OCI-LY7 (cell line): ENCODE results near the gene TCERG1L. TPM values are rescaled to one million over a fixed set of nuclear protein-coding genes. Genes with fewer than 3 reads are reported as not detected.
"Not testable (repeated sequence)": the region's sequence is repeated elsewhere in the genome, so short reads cannot be mapped to it uniquely, and the experiment has no call there.

ENCODE experiments used
- BruUV-seq: library from RNA; stranded (reverse); fragments of 400-500 nt; replicated peaks from 2 replicates; lab custom pipeline; 2021; lab: Mats Ljungman, UMichigan
- CTCF ChIA-PET: fragments of 300-600 bp; sonication (Branson Sonifier 250); formaldehyde crosslinking; loops from one replicate; lab custom pipeline; 2022; ENCODE audit warnings: antibody characterized with exemption; ENCODE audit not compliant: unreplicated experiment; lab: Charles Lee
- POLR2A ChIA-PET: fragments of 300-600 bp; sonication (Branson Sonifier 250); formaldehyde crosslinking; loops from one replicate; lab custom pipeline; 2022; ENCODE audit warnings: antibody characterized with exemption; lab: Charles Lee
- DNase-seq: peaks from one replicate; pipeline ENCODE4 v3.0.0-alpha.2; 2015; ENCODE audit warnings: low spot score
- H2AFZ ChIP-seq: fragments of 200-600 bp; sonication (generic), shearing (Covaris generic); 2 replicates; pipeline ENCODE4 v1.6.1; 2014; ENCODE audit warnings: mild to moderate bottlenecking, antibody characterized with exemption, low read length, moderate library complexity
- H3K27ac ChIP-seq: fragments of 200-600 bp; sonication (generic); 2 replicates; pipeline ENCODE4 v1.5.1; 2014; ENCODE audit warnings: mixed run types, low read depth, mild to moderate bottlenecking, moderate library complexity, low read length, inconsistent platforms; ENCODE audit not compliant: poor library complexity, severe bottlenecking
- H3K36me3 ChIP-seq: fragments of 200-600 bp; sonication (generic); 2 replicates; pipeline ENCODE4 v1.6.1; 2014; ENCODE audit warnings: mild to moderate bottlenecking, antibody characterized with exemption, low read length, moderate library complexity, mixed read lengths; ENCODE audit not compliant: insufficient read depth
- H3K4me1 ChIP-seq: fragments of 200-600 bp; sonication (generic); 2 replicates; pipeline ENCODE4 v1.5.1; 2014; ENCODE audit warnings: mild to moderate bottlenecking, low read length; ENCODE audit not compliant: insufficient read depth, poor library complexity, severe bottlenecking
- H3K4me2 ChIP-seq: fragments of 200-600 bp; sonication (generic); 2 replicates; pipeline ENCODE4 v1.6.1; 2014; ENCODE audit warnings: mild to moderate bottlenecking, low read length
- H3K4me3 ChIP-seq: fragments of 200-600 bp; sonication (generic); 2 replicates; pipeline ENCODE4 v1.5.1; 2014; ENCODE audit warnings: mild to moderate bottlenecking, low read depth, low read length; ENCODE audit not compliant: poor library complexity, severe bottlenecking
- H3K79me2 ChIP-seq: fragments of 200-600 bp; sonication (generic); 2 replicates; pipeline ENCODE4 v1.6.1; 2016; ENCODE audit warnings: low read depth, mild to moderate bottlenecking, low read length, moderate library complexity, mixed read lengths; ENCODE audit not compliant: insufficient read depth
- H3K9me2 ChIP-seq: fragments of 200-600 bp; sonication (generic); 2 replicates; pipeline ENCODE4 v1.6.1; 2016; ENCODE audit warnings: mild to moderate bottlenecking, low read length, mixed read lengths; ENCODE audit not compliant: insufficient read depth
- H3K9me3 ChIP-seq: fragments of 200-600 bp; sonication (generic); 2 replicates; pipeline ENCODE4 v1.6.1; 2014; ENCODE audit warnings: mild to moderate bottlenecking, mixed run types, low read length, mixed read lengths
- H4K20me1 ChIP-seq: fragments of 200-600 bp; sonication (generic); 2 replicates; pipeline ENCODE4 v1.6.1; 2014; ENCODE audit warnings: mild to moderate bottlenecking, antibody characterized with exemption, low read length, moderate library complexity, mixed read lengths; ENCODE audit not compliant: insufficient read depth
- EZH2phosphoT487 ChIP-seq: fragments of 200-600 bp; sonication (generic); IDR thresholded peaks from 2 replicates; pipeline ENCODE4 v1.6.1; 2018; ENCODE audit warnings: low read depth, borderline replicate concordance, mild to moderate bottlenecking, mixed run types, antibody characterized with exemption, low read length, moderate library complexity, mixed read lengths
- intact Hi-C: fragments of 100-400 bp; cut with micrococcal nuclease; formaldehyde crosslinking; loops from one replicate; pipeline ENCODE4 v1.10.0; 2022; ENCODE audit not compliant: unreplicated experiment
- total RNA-seq, 2 experiments: library from RNA; depleted of rRNA in 1 of 2; stranded (reverse); fragments of >200 nt in 1 of 2; shearing (Covaris generic) in 1 of 2; gene quantifications; 2 replicates each; pipeline ENCODE4 v1.2.3, GENCODE V29; 2014 to 2022
- TF ChIP-seq, protein P1 (sequence below): fragments of 200-600 bp; sonication (generic); conservative IDR thresholded peaks from 2 replicates; pipeline ENCODE4 v1.5.1; 2014; ENCODE audit warnings: mild to moderate bottlenecking, antibody characterized with exemption, low read length, moderate library complexity, mixed read lengths

TCERG1L gene
- total RNA-seq, 2 experiments from 2014 or later = not detected

- H3K36me3 ChIP-seq = no peaks in the 10 kb centered on the region
- no peak overlapping the region for H3K27ac ChIP-seq
- no peak overlapping the region for H3K4me2 ChIP-seq
- H3K9me2 ChIP-seq = no peaks in the 10 kb centered on the region
- no peak overlapping the region for H3K4me3 ChIP-seq
- no peak for DNase-seq
- intact Hi-C loops = no loop called here
- H3K79me2 ChIP-seq = no peaks in the 10 kb centered on the region
- POLR2A ChIA-PET = no interaction called here
- no peaks in the 10 kb centered on the region for H4K20me1 ChIP-seq
- CTCF ChIA-PET = no interaction called here
- H2AFZ ChIP-seq = no peak overlapping the region
- TF ChIP-seq, protein P1, sequence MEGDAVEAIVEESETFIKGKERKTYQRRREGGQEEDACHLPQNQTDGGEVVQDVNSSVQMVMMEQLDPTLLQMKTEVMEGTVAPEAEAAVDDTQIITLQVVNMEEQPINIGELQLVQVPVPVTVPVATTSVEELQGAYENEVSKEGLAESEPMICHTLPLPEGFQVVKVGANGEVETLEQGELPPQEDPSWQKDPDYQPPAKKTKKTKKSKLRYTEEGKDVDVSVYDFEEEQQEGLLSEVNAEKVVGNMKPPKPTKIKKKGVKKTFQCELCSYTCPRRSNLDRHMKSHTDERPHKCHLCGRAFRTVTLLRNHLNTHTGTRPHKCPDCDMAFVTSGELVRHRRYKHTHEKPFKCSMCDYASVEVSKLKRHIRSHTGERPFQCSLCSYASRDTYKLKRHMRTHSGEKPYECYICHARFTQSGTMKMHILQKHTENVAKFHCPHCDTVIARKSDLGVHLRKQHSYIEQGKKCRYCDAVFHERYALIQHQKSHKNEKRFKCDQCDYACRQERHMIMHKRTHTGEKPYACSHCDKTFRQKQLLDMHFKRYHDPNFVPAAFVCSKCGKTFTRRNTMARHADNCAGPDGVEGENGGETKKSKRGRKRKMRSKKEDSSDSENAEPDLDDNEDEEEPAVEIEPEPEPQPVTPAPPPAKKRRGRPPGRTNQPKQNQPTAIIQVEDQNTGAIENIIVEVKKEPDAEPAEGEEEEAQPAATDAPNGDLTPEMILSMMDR = no peak
- no peak for TF ChIP-seq EZH2phosphoT487
- BruUV-seq = no TSS peak
- H3K9me3 ChIP-seq = no peaks in the 10 kb centered on the region
- H3K4me1 ChIP-seq = no peaks in the 10 kb centered on the region
Observed at GRCh38 chr10:131155218-131155875, 156.2 kb downstream of the TCERG1L start.

GRCh38 chr10:131154306-131155025 is 157.1 kb downstream of the TCERG1L start:
- no peak overlapping the region for H3K4me3 ChIP-seq
- no peaks in the 10 kb centered on the region for H3K9me2 ChIP-seq
- POLR2A ChIA-PET = no interaction called here
- no peak for DNase-seq
- intact Hi-C loops = no loop called here
- no peaks in the 10 kb centered on the region for H3K36me3 ChIP-seq
- H3K27ac ChIP-seq = no peak overlapping the region
- no peak overlapping the region for H2AFZ ChIP-seq
- H4K20me1 ChIP-seq = no peaks in the 10 kb centered on the region
- BruUV-seq = no TSS peak
- TF ChIP-seq, protein P1 = no peak
- no peak for TF ChIP-seq EZH2phosphoT487
- H3K4me1 ChIP-seq = no peaks in the 10 kb centered on the region
- H3K9me3 ChIP-seq = no peaks in the 10 kb centered on the region
- no peaks in the 10 kb centered on the region for H3K79me2 ChIP-seq
- CTCF ChIA-PET = no interaction called here
- no peak overlapping the region for H3K4me2 ChIP-seq

GRCh38 chr10:131152456-131152855 is 159.1 kb downstream of the TCERG1L start:
- BruUV-seq, H3K9me2 ChIP-seq, DNase-seq, H3K4me1 ChIP-seq, H4K20me1 ChIP-seq, H3K9me3 ChIP-seq, H3K79me2 ChIP-seq, intact Hi-C loops, H3K36me3 ChIP-seq, H3K4me3 ChIP-seq, POLR2A ChIA-PET, H2AFZ ChIP-seq, H3K27ac ChIP-seq, H3K4me2 ChIP-seq, CTCF ChIA-PET: not testable (repeated sequence)
